Measurements from ENCODE around the gene KDM6A.

Gene KDM6A

GRCh38 chrX:45009371-45010000 lies 136.5 kb downstream of the KDM6A start:
- Histone ChIP-seq H3K36me3 (ENCODE audit: insufficient read depth) (no peaks in the 10 kb centered on the region), H3K4me3 (IDR thresholded peaks at IDR 0.05; ENCODE audit: insufficient read depth, low read depth, low read length) (no peak overlapping the region), H3K27me3 (ENCODE audit: insufficient read depth, low read depth) (no peaks in the 10 kb centered on the region), H3K4me2 (no peak overlapping the region), H4K20me1 (ENCODE audit: insufficient read depth) (no peaks in the 10 kb centered on the region), H3K4me1 (ENCODE audit: low read depth, poor library complexity, severe bottlenecking) (peaks cover 51% of the 10 kb centered on the region), H3K9ac (no peak overlapping the region), H3K27ac (no peak overlapping the region), H3K79me2 (ENCODE audit: insufficient read depth, low read depth) (peaks cover 38% of the 10 kb centered on the region; the same call in 1 of the 2 replicates), H2AFZ (ENCODE audit: low read depth) (no peak overlapping the region)
- TF ChIP-seq CTCF (conservative IDR thresholded peaks at IDR 0.05; ENCODE audit: low read depth, low read length), result no peak

- no peak for TF ChIP-seq CTCF (conservative IDR thresholded peaks at IDR 0.05; ENCODE audit: low read depth, low read length)
- no peaks in the 10 kb centered on the region for H4K20me1 ChIP-seq (ENCODE audit: insufficient read depth)
- no peak overlapping the region for H3K4me2 ChIP-seq
- H3K79me2 ChIP-seq (ENCODE audit: insufficient read depth, low read depth), result peaks cover 34% of the 10 kb centered on the region; the same call in 1 of the 2 replicates
- H3K4me1 ChIP-seq (ENCODE audit: low read depth, poor library complexity, severe bottlenecking), result peaks cover 49% of the 10 kb centered on the region
- H3K36me3 ChIP-seq (ENCODE audit: insufficient read depth), result no peaks in the 10 kb centered on the region
- H2AFZ ChIP-seq (ENCODE audit: low read depth), result no peak overlapping the region
- H3K4me3 ChIP-seq (IDR thresholded peaks at IDR 0.05; ENCODE audit: insufficient read depth, low read depth, low read length), result no peak overlapping the region
- no peaks in the 10 kb centered on the region for H3K27me3 ChIP-seq (ENCODE audit: insufficient read depth, low read depth)
- H3K27ac ChIP-seq, result no peak overlapping the region
- H3K9ac ChIP-seq, result no peak overlapping the region
Measured at GRCh38 chrX:45011131-45011530, 138.1 kb downstream of the KDM6A start.

GRCh38 chrX:45011597-45011996 lies 138.6 kb downstream of the KDM6A start:
- no peak for TF ChIP-seq CTCF (conservative IDR thresholded peaks at IDR 0.05; ENCODE audit: low read depth, low read length)
- H4K20me1 ChIP-seq (ENCODE audit: insufficient read depth), result no peaks in the 10 kb centered on the region
- peaks cover 30% of the 10 kb centered on the region; the same call in 1 of the 2 replicates for H3K79me2 ChIP-seq (ENCODE audit: insufficient read depth, low read depth)
- H2AFZ ChIP-seq (ENCODE audit: low read depth), result no peak overlapping the region
- H3K36me3 ChIP-seq (ENCODE audit: insufficient read depth), result no peaks in the 10 kb centered on the region
- no peak overlapping the region for H3K27ac ChIP-seq
- H3K4me2 ChIP-seq, result no peak overlapping the region
- H3K4me1 ChIP-seq (ENCODE audit: low read depth, poor library complexity, severe bottlenecking), result peaks cover 45% of the 10 kb centered on the region
- H3K9ac ChIP-seq, result no peak overlapping the region
- no peak overlapping the region for H3K4me3 ChIP-seq (IDR thresholded peaks at IDR 0.05; ENCODE audit: insufficient read depth, low read depth, low read length)
- H3K27me3 ChIP-seq (ENCODE audit: insufficient read depth, low read depth), result no peaks in the 10 kb centered on the region

GRCh38 chrX:45017946-45018345 lies 145.0 kb downstream of the KDM6A start:
- H4K20me1 ChIP-seq (ENCODE audit: insufficient read depth), result no peaks in the 10 kb centered on the region
- peaks cover 23% of the 10 kb centered on the region; the same call in 1 of the 2 replicates for H3K79me2 ChIP-seq (ENCODE audit: insufficient read depth, low read depth)
- no peak overlapping the region for H2AFZ ChIP-seq (ENCODE audit: low read depth)
- no peak overlapping the region for H3K27ac ChIP-seq
- H3K36me3 ChIP-seq (ENCODE audit: insufficient read depth), result no peaks in the 10 kb centered on the region
- H3K4me3 ChIP-seq (IDR thresholded peaks at IDR 0.05; ENCODE audit: insufficient read depth, low read depth, low read length), result no peak overlapping the region
- H3K4me2 ChIP-seq, result no peak overlapping the region
- no peak overlapping the region for H3K9ac ChIP-seq
- H3K4me1 ChIP-seq (ENCODE audit: low read depth, poor library complexity, severe bottlenecking), result peaks cover 10% of the 10 kb centered on the region
- no peak for TF ChIP-seq CTCF (conservative IDR thresholded peaks at IDR 0.05; ENCODE audit: low read depth, low read length)
- no peaks in the 10 kb centered on the region for H3K27me3 ChIP-seq (ENCODE audit: insufficient read depth, low read depth)

Data from KMS-11 (cell line).